Measurements from ENCODE around the gene TSPAN5.

TSPAN5 gene

GRCh38 chr4:98617358-98618047 is 40.9 kb downstream of the TSPAN5 start:
- DNase-seq (ENCODE audit: low read depth), result no peak

GRCh38 chr4:98615991-98616390 is 42.4 kb downstream of the TSPAN5 start:
- DNase-seq (ENCODE audit: low read depth), result no peak

- no peak for DNase-seq (ENCODE audit: low read depth)
Measured at GRCh38 chr4:98614662-98615061, 43.7 kb downstream of the TSPAN5 start.

GRCh38 chr4:98614094-98614493 is 44.3 kb downstream of the TSPAN5 start:
- no peak for DNase-seq (ENCODE audit: low read depth)

GRCh38 chr4:98613453-98614075 is 44.8 kb downstream of the TSPAN5 start:
- DNase-seq (ENCODE audit: low read depth), result no peak

- no peak for DNase-seq (ENCODE audit: low read depth)
Measured at GRCh38 chr4:98612318-98613250, 45.8 kb downstream of the TSPAN5 start.

- no peak for DNase-seq (ENCODE audit: low read depth)
Measured at GRCh38 chr4:98611677-98612317, 46.6 kb downstream of the TSPAN5 start.

- DNase-seq (ENCODE audit: low read depth), result no peak
Measured at GRCh38 chr4:98610926-98611676, 47.3 kb downstream of the TSPAN5 start.

- no peak for DNase-seq (ENCODE audit: low read depth)
Measured at GRCh38 chr4:98610431-98610830, 48.0 kb downstream of the TSPAN5 start.

- DNase-seq (ENCODE audit: low read depth), result no peak
Measured at GRCh38 chr4:98609934-98610333, 48.5 kb downstream of the TSPAN5 start.

GRCh38 chr4:98608356-98608755 is 50.1 kb downstream of the TSPAN5 start:
- DNase-seq (ENCODE audit: low read depth), result no peak

GRCh38 chr4:98606894-98607293 is 51.5 kb downstream of the TSPAN5 start:
- DNase-seq (ENCODE audit: low read depth), result no peak

- no peak for DNase-seq (ENCODE audit: low read depth)
Measured at GRCh38 chr4:98605216-98605615, 53.2 kb downstream of the TSPAN5 start.

GRCh38 chr4:98604723-98605122 is 53.7 kb downstream of the TSPAN5 start:
- no peak for DNase-seq (ENCODE audit: low read depth)

GRCh38 chr4:98603683-98604521 is 54.5 kb downstream of the TSPAN5 start:
- no peak for DNase-seq (ENCODE audit: low read depth)

- no peak for DNase-seq (ENCODE audit: low read depth)
Measured at GRCh38 chr4:98602270-98602669, 56.1 kb downstream of the TSPAN5 start.

GRCh38 chr4:98601708-98602107 is 56.7 kb downstream of the TSPAN5 start:
- no peak for DNase-seq (ENCODE audit: low read depth)

GRCh38 chr4:98599617-98600205 is 58.7 kb downstream of the TSPAN5 start:
- no peak for DNase-seq (ENCODE audit: low read depth)

GRCh38 chr4:98586962-98587354 is 71.5 kb downstream of the TSPAN5 start:
- no peak for DNase-seq (ENCODE audit: low read depth)

- no peak for DNase-seq (ENCODE audit: low read depth)
Measured at GRCh38 chr4:98586291-98586961, 72.0 kb downstream of the TSPAN5 start.

Measured in stimulated activated CD8-positive, alpha-beta memory T cell treated with anti-CD3 and anti-CD28 coated beads, Interleukin-15, amount 100 ng/mL, for 1 hour (primary cell).